ENCODE results near the gene MCRS1.

MCRS1 gene

DNA sequence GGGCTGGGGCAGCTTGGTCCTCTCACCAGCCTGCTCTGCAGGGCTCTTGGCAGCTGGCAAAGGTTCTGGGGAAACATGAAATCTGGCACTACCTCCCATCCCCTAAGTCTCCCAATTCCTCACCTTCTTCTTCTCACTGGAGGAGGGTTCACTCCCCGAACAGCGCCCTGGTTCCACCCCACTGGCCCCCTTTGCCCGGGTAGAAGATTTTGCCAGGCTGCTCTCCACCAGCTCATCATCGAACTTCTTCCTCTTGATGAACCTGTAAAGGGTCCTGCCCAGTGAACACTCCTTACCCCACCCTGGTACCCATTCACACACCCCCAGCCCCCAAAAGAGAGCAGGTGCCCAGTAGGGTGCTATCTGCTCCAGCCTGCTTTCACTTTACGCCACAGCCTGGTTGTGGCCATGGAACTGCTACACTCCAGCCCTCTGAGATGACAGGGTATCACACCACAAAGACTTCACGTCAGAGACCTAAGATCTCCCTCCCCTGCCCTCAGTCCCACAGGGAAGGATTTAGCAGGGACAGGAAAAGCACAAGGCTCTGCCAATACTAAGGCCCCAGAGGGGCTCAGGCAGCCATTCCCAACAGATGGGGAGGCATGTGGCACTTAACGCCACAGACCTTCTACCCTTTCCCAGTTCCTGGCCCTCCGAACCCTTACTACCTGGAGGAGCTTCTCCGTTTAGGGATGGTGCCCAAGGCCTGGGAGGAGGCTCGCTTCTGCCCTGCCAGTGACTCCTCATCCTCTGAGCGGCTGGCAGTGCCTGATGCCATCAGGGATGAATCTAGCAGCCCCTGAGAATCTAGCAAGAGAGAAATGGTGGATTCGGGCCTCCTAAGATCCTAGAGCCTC is 2.3 kb downstream of the MCRS1 start:
- Histone ChIP-seq H2AFZ (no peak overlapping the region), H3K36me3 (ENCODE audit: control insufficient read depth, insufficient read depth, low read length) (no peaks in the 10 kb centered on the region), H3K4me2 (ENCODE audit: low read length) (no peak overlapping the region), H3K9ac (no peak overlapping the region), H3K27me3 (ENCODE audit: control insufficient read depth, insufficient read depth, low read length) (no peaks in the 10 kb centered on the region), H3K4me1 (peaks cover 19% of the 10 kb centered on the region), H3K27ac (no peak overlapping the region), H3K79me2 (peaks cover 8% of the 10 kb centered on the region), H3K4me3 (ENCODE audit: low read depth, low read length) (no peak overlapping the region), H3K9me3 (ENCODE audit: control insufficient read depth, low read length) (no peaks in the 10 kb centered on the region)
- TF ChIP-seq, protein P1, sequence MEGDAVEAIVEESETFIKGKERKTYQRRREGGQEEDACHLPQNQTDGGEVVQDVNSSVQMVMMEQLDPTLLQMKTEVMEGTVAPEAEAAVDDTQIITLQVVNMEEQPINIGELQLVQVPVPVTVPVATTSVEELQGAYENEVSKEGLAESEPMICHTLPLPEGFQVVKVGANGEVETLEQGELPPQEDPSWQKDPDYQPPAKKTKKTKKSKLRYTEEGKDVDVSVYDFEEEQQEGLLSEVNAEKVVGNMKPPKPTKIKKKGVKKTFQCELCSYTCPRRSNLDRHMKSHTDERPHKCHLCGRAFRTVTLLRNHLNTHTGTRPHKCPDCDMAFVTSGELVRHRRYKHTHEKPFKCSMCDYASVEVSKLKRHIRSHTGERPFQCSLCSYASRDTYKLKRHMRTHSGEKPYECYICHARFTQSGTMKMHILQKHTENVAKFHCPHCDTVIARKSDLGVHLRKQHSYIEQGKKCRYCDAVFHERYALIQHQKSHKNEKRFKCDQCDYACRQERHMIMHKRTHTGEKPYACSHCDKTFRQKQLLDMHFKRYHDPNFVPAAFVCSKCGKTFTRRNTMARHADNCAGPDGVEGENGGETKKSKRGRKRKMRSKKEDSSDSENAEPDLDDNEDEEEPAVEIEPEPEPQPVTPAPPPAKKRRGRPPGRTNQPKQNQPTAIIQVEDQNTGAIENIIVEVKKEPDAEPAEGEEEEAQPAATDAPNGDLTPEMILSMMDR (IDR thresholded peaks at IDR 0.05), result no peak

DNA sequence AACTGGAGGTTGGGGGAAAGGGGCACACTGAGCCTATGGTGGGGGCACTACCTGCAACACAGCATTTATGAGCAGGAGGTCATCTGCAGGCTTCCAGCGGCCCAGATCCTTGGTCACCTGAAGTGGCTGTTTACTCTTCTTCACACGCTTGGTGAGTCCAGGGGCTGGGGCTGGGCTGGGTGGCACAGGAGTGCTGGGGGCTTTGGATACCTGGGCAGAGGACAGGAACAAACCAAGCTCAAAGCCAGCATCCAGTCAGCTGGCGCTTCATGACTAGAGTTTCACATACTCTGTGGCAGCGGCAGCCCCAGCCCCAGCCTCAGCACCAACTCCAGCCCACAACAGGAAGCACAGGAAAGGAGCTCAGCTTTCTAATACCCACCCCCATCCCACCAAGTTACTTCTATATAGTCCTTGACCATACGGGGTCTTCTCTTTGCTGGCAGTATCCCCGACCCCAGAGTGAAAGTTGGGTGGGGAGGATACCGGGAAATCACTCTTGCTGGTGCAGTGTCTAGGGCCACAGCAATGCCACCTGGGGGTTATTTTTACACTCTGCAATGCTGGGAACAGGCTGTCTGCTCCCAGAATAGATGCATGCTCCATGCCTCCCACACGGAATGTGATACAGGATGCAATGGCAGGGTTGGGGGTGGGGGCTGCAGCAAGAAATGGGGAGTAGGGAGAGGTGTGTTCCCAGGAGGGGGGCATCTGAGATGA is 3.1 kb downstream of the MCRS1 start:
- TF ChIP-seq, protein P1 (IDR thresholded peaks at IDR 0.05), result no peak
- no peaks in the 10 kb centered on the region for H3K9me3 ChIP-seq (ENCODE audit: control insufficient read depth, low read length)
- no peaks in the 10 kb centered on the region for H3K27me3 ChIP-seq (ENCODE audit: control insufficient read depth, insufficient read depth, low read length)
- H3K27ac ChIP-seq, result no peak overlapping the region
- no peak overlapping the region for H2AFZ ChIP-seq
- peaks cover 12% of the 10 kb centered on the region for H3K4me1 ChIP-seq
- no peaks in the 10 kb centered on the region for H3K36me3 ChIP-seq (ENCODE audit: control insufficient read depth, insufficient read depth, low read length)
- H3K79me2 ChIP-seq, result peaks cover 6% of the 10 kb centered on the region
- H3K4me3 ChIP-seq (ENCODE audit: low read depth, low read length), result no peak overlapping the region
- no peak overlapping the region for H3K9ac ChIP-seq
- H3K4me2 ChIP-seq (ENCODE audit: low read length), result no peak overlapping the region

DNA sequence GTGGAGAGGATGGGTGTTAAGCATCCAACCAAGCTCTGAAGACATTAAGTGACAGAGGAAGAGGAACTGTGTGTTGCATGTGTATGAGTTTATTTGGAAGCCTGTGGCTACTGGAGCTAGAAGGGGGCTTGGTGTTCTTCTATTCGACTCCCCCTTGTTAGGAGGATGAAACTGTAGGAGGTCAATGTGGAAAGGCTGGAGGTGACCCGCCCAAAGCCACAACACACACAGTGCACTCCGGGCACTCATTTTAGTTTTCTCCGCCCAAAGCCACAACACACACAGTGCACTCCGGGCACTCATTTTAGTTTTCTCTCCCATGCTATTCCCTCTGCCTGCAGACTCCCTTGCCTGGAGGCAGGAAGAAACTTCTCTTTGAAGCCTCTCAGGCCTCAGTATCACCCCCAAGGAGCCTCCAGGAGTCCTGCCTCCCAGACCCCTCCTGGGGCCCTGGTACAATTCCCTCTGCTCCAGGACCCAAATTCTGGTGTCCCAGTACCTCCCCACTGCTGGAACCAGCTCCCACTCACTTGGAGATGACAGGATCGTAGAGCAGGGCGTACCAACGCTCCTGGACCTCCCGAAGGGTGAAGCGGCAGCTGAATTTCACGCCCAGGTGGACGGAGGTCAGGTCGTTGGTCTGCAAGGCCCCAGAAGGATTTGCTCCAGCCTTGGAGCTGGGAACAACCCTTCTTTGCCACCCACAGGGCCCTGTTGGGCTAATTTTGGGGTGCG is 3.8 kb downstream of the MCRS1 start:
- Histone ChIP-seq H3K4me3 (ENCODE audit: low read depth, low read length) (no peak overlapping the region), H3K27me3 (ENCODE audit: control insufficient read depth, insufficient read depth, low read length) (no peaks in the 10 kb centered on the region), H3K4me2 (ENCODE audit: low read length) (no peak overlapping the region), H3K79me2 (peaks cover 3% of the 10 kb centered on the region), H3K9me3 (ENCODE audit: control insufficient read depth, low read length) (no peaks in the 10 kb centered on the region), H3K9ac (no peak overlapping the region), H3K36me3 (ENCODE audit: control insufficient read depth, insufficient read depth, low read length) (no peaks in the 10 kb centered on the region), H3K27ac (no peak overlapping the region), H3K4me1 (peaks cover 12% of the 10 kb centered on the region), H2AFZ (no peak overlapping the region)
- TF ChIP-seq, protein P1 (IDR thresholded peaks at IDR 0.05), result no peak

DNA sequence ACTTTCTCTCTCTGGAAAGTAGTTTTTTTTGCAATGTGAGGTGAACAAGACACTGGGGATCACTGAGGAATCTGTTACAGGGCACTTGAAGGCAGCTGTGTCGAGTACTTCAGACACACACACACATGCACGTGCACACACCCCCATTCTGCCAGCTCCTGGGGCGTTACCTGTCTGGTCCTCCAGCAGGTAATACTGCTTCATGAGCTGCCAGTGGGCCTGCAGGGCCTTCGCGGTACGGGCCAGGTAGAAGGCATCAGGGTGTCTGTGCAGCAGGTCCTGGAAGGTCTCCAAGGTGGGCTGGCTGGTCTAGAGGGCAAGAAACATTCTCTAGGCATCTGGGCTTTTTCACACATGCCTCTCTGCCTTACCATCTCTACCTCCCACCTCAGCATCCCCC is 5.1 kb downstream of the MCRS1 start:
- H3K27ac ChIP-seq, result no peak overlapping the region
- no peaks in the 10 kb centered on the region for H3K36me3 ChIP-seq (ENCODE audit: control insufficient read depth, insufficient read depth, low read length)
- no peaks in the 10 kb centered on the region for H3K9me3 ChIP-seq (ENCODE audit: control insufficient read depth, low read length)
- H3K4me1 ChIP-seq, result peaks cover 12% of the 10 kb centered on the region
- TF ChIP-seq, protein P1 (IDR thresholded peaks at IDR 0.05), result no peak
- no peaks in the 10 kb centered on the region for H3K27me3 ChIP-seq (ENCODE audit: control insufficient read depth, insufficient read depth, low read length)
- no peak overlapping the region for H3K4me3 ChIP-seq (ENCODE audit: low read depth, low read length)
- no peak overlapping the region for H3K4me2 ChIP-seq (ENCODE audit: low read length)
- no peak overlapping the region for H3K9ac ChIP-seq
- H3K79me2 ChIP-seq, result no peaks in the 10 kb centered on the region
- no peak overlapping the region for H2AFZ ChIP-seq
